Right lung (tissue), 5 donors: ENCODE measurements around the gene HTRA3. TPM values are rescaled to one million over a fixed set of nuclear protein-coding genes. Genes with fewer than 3 reads are reported as not detected.

ENCODE experiments used
- DNase-seq, 2 donors: peaks; one replicate each; pipeline ENCODE4 v3.0.0-alpha.2; 2013
- polyA plus RNA-seq, 5 donors: library from polyadenylated mRNA; unstranded; fragments of 120-200 nt; gene quantifications; one replicate each; pipeline versions ENCODE4 v1.2.1 to v1.2.3, GENCODE V29; 2013; ENCODE audit warnings: inconsistent platforms in 1 of 5, low replicate concordance in 1 of 5; ENCODE audit not compliant: insufficient read length in 5 of 5, insufficient read depth in 1 of 5

The HTRA3 gene
- polyA plus RNA-seq, 5 donors = 8.6 to 17.7 (median 11.0) TPM

DNA sequence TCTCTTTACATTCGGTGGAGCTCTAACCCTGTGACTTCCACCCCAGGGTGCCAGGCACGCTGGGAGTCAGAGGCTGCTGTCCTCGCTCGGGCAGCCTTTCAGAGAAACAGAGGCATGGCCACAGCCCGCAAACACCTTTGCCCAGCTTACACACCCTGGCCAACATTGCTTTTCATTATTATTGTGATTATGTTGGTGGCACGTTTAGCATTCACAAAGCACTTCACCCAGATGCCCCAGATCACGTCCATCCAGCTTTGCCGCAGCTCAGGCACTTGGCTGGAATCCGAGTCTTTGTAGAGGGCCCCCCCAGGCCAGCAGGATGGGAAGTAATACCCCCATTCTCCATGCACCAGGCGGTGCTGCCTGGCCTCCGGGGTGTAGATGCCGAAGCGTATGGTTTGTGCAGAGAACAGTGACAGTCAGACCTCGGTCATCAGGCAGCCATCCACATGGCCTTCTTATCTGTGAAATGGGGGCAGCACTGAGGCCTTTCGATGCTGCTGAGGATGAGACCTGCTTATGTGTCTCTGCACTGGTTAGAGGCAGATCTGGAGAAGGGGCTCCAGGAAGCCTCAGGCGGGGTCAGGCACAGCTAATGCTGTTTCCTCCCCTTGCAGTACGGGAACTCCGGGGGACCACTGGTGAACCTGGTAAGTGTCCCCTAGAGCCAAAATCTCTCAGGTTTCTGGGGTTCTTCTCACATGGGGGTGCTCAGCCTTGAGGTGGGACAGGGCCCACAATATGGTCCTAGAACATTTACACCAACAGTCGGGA is 22.3 kb downstream of the HTRA3 start:
- no peak for DNase-seq

DNA sequence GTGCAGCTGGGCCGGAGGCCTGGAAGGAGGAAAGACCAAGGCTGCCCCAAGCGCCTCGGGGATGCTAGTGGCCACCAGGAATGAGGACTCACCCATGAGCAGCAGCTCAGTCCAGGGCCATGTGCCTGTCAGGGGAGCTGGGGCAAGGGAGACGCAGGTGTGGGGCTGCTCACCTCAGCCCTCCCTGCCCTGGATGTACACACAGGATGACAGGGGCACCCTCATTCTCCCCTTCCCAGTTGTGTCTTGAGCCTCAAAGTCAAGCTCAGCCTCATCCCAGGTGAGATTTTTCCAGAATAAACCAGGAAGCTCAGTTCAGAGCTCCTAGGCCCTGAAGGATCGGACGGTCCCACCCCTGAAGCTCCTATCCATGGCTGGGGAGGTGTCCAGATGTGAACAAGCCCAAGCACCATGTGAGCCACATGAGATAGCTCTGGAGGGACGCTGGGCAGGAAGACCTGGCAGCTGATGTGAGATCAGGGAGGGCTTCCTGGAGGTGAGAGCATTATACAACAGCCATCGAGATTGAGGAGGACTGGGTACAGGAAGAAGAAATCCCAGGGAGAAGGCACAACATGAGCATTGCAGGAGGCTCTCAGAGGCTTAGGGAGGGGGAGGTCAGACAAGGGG is 23.0 kb downstream of the HTRA3 start:
- no peak for DNase-seq

DNA sequence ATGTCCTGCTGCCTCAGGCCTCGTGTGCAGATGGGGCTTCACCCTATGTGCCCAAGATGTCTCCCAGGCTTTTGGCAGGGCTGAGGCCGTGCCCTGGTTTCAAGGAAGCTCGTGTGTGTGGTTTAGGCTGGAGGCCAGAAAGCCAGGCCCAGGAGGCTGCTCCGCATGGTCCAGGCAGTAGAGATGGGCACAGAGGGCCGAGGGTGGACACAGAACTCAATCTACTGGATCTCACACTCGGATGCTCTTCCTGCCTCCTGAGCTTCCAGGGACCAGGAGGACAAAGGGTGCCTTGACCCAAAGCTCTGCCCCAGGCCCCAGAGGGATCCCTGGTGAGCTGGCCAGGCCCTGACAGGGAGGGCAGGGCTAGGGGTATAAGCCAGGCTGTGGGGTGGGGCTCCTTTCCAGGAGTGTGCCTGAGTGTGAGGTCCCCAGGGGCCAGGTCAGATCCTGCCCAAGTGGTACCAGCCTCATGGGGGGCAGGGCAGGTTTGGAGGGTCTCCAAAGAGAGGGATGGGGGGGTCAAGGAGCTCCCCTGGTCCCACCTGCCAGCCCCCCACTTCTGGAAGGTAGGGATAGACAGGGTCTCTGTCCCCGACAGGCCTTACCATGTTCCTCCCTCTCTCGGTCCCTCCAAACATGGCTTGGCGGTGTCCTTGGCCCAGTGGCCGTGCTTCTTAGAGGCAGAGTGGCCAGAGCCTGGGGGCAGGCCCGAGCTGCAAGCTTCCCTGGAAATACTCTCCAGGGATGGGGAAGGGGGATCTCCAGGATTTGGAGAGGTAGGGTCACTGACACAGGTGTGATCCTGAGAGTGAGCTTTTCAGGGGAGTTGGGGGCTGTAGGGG is 23.8 kb downstream of the HTRA3 start:
- no peak for DNase-seq

DNA sequence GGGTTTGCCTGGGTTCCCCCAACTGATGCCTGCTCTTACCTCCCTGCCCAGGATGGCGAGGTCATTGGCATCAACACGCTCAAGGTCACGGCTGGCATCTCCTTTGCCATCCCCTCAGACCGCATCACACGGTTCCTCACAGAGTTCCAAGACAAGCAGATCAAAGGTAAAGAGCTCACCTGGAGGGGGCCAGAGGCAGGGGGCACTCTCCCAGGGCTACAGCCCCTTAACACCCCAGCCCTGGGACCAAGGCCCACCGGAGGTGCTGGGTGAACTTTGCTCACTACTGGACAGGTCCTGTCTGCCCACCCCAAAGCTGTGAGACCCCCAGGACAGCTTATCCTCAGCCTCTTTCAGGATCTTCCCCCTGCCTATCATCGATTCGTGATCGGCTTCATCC is 24.5 kb downstream of the HTRA3 start:
- no peak for DNase-seq

DNA sequence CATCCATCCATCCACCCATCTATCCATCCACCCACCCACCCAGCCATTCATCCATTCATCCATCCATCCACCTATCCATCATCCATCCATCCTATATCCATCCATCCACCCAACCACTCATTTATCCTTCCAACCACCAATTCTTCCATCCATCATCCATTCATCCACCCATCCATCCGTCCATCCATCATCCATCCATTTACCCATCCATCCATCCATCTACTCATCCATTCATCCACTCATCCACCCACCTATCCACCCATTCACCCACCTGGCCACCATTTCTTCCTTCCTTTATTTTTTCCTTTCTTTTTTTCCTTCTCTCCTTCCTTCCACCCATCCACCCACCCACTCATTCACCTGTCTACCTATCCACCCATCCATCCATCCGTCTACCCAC is 25.2 kb downstream of the HTRA3 start:
- no peak for DNase-seq

DNA sequence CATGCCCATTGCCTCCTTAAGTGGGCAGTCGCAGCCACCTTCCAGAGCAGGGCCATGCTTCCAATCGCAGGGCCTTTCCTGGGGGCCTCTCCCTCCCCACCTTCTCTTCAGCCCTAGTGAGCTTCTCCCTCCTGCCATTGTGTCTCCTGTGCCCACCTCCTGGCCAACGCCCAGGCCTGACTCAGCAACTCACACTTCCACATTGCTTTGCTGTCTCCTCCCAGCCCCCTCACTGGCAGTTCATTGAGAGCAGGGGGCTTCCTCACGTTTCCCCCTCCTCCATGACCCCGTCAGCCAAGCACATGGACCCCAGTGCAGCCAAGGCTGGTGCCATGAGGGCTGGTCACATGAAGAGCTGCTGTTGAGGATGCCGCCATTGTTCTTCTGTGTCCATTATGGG is 25.9 kb downstream of the HTRA3 start:
- DNase-seq = no peak

DNA sequence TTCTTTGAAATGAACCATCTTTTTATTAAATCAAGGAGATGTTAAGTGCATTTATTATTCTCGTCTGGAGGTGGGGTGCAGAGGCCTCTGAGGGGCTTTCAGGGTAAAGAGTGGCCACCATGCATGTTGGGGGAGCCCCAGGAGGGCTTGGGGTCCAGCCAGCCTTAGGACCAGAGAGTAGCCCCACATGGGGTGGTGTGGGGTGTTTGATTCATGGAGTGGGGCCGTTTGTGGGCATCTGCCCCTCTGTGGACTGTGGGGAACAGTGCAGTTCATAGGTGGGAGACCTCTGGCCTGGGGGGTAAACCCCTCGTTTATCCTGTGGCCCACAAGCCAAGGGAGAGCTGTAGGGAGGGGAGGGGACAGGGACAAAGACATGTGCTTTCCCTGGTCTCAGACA is 26.9 kb downstream of the HTRA3 start:
- DNase-seq = no peak

DNA sequence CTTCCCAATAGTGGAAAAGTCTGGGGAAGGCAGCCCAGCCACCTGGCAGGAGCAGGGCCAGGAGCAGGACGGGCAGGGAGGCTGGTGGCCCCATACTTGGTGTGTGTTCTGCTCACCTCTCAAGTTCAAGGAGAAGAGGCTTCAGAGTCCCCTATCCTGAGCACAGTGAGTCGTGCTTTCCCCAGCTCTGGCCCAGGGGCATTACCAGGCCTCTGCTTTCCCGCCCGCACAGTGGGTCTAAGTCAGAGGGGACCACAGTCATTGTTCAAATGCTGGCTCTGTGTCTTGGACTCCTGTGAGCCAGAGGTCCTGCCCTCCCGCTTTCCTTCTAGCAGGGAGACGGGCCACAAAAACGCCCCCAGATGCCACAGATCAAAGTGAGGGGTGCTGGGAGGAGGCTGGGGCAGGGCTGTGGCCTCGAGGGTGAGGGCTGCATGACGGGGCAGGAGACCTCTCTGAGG is 27.6 kb downstream of the HTRA3 start:
- DNase-seq = no peak

DNA sequence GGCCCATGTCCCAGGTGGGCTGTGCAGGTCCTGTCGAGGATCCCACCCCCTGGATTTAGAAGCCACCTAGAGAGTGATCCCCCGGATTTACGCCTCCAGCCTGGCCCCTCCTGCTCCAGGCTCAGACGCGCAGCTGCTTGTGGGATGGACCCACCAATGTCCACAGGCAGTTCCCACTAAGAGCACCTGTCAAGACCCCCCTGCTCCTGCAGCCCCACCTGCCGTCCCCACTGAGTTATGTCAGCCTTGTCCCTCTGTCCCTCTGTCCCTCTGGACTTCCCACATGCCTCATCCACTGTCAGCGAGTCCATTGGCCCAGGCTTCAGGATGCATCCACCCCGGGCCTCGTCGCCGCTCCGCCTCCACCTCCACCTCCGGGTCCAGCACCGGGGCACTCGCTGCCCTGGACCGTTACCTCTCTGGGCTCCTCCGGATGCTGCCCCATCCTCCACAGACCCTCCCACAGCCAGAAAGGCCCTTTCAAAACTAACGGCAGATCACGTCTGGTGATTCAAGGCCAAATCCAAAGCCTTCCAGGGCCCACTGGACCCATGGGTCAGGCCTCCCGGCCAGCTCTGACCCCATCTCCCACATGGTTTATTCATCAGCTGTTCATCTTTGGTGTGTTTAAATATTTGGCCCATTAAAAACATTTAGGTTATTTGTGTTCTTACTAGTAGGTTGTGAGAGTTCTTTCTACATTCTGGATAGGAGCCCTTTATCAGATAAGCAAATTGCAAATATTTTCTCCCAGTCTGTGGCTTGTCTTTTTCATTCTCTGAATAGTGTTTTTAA is 28.3 kb downstream of the HTRA3 start:
- no peak for DNase-seq

DNA sequence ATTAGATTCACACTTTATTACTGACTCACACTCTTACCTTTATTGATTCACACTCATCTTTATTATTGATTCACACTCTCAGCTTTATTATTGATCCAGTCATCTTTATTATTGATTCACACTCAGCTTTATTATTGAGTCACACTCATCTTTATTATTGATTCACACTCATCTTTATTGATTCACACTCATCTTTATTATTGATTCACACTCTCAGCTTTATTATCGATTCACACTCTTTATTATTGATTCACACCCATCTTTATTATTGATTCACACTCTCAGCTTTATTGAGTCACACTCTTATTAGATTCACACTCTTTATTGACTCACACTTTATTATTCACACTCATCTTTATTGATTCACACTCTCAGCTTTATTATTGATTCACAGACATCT is 31.3 kb downstream of the HTRA3 start:
- no peak for DNase-seq

DNA sequence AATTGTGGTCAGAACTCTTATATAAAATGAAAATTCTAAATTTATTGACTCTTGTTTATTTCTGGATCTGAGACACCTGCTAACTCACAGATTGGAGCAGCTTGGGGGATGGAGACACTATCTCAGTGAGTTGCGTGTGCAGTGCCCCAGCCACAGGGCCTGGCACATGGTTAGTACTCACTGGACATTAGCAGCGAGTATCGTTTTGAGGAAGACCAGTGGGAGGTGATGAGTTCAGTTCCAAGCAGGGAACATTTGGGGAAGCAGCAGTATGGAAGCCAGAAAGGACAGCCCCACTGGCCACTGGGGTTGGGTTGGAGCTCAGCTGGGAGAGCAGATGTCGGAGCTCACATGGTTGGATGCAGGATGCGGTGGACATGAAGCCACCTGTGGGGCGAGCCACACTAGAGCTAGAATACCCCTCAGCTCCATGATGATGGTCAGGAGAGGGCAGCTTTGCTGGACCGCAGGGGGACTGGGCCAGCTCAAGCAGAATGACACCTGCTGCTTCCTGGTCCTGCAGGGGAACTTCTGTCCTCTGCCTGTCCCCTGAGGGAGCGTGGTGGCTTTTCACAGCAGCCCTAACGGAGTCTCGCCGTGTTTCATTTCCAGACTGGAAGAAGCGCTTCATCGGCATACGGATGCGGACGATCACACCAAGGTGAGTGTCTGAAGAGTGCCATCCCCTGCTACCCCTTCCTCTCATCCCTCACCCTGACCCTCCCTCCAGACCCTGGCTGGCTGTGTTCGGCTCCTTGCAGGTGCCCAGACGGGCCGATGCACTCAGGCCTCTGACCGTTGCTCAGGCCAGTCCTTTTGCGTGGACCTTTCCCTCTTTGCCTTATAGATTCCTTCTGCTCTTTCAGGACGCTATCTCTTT is 32.5 kb downstream of the HTRA3 start:
- no peak for DNase-seq

DNA sequence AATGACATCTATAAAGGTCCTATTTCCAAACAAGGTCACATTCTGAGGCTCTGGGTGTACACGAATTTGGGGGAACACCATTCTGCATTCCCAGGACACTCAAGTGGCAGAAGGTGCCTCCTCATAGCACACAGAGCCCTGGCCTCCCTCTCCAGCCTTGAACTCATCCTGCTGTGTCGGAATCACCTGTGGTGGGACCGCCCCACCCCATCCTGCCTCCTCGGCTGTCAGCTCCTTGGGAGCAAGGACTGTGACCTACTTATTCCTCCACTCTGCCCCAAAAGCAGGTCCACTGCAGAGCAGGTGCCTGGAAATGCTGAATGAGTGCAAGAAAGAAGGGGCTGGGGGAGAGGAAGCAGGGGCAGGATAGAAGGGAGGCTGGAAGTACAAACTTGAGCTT is 33.5 kb downstream of the HTRA3 start:
- DNase-seq = no peak

DNA sequence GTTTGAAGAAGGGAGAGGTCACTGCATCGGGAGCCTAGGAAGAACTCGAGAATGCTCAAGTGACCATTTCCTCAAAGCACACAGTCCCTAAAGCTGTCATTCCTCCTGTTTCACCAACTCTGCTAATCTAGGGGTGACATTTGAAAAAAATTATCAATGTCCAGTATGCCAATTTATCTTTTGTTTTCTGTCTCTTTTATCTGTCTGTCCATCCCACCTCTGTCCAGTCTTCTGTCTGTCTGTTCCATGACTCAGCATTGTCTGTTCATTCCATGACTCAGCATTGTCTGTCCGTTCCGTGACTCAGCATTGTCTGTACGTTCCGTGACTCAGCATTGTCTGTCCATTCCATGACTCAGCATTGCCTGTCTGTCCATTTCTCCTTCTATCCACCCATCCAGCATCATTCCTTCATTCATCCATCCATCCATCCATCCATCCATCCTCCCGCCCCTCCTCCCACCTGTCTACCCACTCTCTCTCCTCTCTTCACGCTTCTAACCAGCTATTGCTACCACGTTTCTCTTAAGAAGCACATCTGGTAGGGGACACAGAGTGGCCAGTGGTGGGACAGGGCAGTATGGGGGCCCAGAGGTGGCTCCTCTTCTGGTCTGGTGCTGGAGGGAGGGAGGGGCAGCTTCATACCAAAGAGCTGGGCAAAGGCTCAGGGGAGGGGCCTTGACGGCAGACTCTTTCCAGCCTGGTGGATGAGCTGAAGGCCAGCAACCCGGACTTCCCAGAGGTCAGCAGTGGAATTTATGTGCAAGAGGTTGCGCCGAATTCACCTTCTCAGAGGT is 34.1 kb downstream of the HTRA3 start:
- no peak for DNase-seq

DNA sequence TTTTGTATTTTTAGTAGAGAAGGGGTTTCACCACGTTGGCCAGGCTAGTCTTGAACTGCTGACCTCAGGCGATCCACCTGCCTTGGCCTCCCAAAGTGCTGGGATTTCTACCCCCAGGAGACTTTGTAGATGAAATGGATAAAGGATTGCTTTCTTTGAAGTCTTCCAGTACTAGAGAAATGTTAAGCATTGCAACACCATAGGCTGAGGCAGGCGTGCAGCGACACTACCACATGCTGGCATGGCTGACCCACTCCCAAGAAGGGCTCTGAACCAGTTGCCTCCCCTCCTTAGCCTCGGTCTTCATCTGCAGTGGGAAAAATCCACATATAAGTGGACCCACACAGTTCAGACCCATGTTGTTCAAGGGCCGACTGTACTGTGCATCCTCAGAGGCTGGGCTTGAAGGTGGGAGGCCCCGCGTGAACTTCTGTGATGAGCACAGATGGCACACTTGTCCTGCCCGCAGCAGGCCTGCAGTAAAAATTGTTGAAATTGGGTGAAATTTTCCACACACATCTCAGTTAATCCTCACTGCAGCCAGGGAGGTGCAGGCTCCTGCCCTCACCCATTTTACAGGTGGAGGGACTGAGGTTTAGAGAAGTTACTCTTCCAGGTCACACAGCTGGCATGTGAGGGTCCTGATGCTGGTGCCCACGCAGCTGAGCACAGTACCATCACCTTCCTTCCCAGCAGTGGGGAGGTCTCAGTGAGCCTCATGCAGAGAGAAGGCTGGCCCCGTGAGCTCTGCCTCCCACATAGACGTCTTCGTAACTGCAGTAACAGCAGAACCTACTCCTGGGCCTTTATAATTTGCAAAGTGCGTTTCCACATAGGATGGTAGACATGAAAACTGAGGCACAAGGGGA is 35.5 kb downstream of the HTRA3 start:
- no peak for DNase-seq

DNA sequence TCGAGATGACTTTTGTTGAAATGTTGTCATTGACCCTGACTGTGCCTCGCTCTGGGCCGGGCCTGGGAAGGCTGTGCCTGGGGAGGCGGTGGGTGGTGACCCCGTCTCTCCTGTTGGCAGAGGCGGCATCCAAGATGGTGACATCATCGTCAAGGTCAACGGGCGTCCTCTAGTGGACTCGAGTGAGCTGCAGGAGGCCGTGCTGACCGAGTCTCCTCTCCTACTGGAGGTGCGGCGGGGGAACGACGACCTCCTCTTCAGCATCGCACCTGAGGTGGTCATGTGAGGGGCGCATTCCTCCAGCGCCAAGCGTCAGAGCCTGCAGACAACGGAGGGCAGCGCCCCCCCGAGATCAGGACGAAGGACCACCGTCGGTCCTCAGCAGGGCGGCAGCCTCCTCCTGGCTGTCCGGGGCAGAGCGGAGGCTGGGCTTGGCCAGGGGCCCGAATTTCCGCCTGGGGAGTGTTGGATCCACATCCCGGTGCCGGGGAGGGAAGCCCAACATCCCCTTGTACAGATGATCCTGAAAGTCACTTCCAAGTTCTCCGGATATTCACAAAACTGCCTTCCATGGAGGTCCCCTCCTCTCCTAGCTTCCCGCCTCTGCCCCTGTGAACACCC is 36.4 kb downstream of the HTRA3 start:
- no peak for DNase-seq

DNA sequence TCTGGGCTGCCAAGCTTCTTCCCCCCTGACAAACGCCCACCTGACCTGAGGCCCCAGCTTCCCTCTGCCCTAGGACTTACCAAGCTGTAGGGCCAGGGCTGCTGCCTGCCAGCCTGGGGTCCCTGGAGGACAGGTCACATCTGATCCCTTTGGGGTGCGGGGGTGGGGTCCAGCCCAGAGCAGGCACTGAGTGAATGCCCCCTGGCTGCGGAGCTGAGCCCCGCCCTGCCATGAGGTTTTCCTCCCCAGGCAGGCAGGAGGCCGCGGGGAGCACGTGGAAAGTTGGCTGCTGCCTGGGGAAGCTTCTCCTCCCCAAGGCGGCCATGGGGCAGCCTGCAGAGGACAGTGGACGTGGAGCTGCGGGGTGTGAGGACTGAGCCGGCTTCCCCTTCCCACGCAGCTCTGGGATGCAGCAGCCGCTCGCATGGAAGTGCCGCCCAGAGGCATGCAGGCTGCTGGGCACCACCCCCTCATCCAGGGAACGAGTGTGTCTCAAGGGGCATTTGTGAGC is 37.0 kb downstream of the HTRA3 start:
- DNase-seq = no peak

DNA sequence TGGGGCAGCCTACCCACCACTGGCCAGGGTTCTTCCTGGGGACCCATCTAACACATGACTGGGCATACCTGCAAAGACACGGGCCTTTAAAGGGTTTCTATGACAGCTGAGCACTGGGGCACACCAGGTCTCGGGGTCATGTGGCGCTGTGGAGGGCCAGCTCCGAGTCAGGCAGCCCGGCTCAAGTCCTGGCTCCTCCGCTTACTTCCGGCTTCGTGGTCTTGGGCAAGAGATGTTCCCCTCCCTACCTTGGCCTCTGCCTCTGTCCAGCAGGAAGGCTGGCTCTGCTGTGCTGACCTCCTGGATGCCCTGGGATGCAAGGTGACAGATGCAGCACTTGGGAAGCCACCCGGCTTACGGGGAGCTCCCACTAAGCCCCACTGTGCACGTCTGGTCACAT is 37.6 kb downstream of the HTRA3 start:
- DNase-seq = no peak

DNA sequence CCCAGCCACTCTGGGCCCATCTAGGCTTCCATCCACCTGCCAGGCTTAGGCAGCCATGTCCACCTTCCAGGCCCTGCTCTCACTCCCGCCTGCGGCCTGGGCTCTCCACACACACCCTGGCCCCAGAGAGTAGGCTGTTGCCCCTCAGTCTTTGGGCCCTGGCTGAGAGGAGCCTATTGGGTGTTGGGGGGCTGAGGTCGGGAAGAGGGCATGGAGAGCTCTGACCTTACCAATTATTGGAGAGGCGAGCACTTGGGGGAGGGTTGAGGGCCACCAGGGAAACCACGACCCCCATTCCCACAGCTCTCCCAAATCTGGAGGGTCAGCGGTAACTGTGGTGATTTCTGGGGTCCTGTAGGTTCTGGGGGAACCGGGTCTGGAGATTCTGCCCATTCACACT is 38.2 kb downstream of the HTRA3 start:
- no peak for DNase-seq
